CD4-positive, alpha-beta T cell treated with Interleukin-6 at 100 ng/mL for 8 hours (primary cell): Measurements from ENCODE around the gene BLOC1S1.

Experiments
- DNase-seq: peaks from one replicate; pipeline ENCODE4 v3.0.0-alpha.2; 2020; ENCODE audit warnings: mixed read lengths, low spot score

BLOC1S1 gene

GRCh38 chr12:55694651-55695050 is 21.2 kb upstream of the BLOC1S1 start:
- no peak for DNase-seq

GRCh38 chr12:55695349-55695748 is 20.5 kb upstream of the BLOC1S1 start:
- no peak for DNase-seq

- DNase-seq: no peak
Observed at GRCh38 chr12:55696141-55696540, 19.7 kb upstream of the BLOC1S1 start.

- DNase-seq: no peak
Observed at GRCh38 chr12:55696796-55697462, 18.9 kb upstream of the BLOC1S1 start.

GRCh38 chr12:55697686-55698085 is 18.2 kb upstream of the BLOC1S1 start:
- no peak for DNase-seq

- no peak for DNase-seq
Observed at GRCh38 chr12:55698241-55698955, 17.4 kb upstream of the BLOC1S1 start.

- no peak for DNase-seq
Observed at GRCh38 chr12:55698965-55699364, 16.9 kb upstream of the BLOC1S1 start.

DNA sequence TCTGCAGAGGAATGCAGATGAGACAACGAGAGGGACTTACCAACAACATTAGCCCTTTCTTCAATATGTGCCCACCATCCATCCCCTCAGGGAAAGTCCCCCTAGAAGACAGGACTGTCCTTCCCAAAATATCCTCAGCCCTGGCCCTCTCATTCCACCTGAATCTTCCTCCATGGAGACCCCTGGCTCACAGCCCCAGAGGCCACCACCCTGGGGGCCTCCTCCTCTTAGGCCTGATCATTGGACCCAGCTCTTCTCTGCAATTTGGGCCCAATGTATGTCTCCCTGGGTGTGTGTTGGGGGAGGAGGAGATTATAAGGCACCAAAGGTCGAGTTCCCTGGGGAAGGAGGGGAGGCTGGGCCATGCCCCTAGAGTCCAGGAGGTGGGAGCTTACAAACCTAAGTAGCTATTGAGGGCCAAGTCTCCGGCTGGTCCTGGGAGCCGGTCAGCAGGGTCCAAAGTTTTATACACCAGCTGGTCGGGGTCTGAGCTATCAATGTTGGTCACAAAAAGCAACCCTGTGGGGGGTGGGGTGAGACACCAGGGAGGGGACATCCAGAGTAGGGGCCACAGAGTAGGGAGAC is 16.3 kb upstream of the BLOC1S1 start:
- DNase-seq: no peak

GRCh38 chr12:55700255-55701018 is 15.4 kb upstream of the BLOC1S1 start:
- no peak for DNase-seq

GRCh38 chr12:55702861-55703260 is 13.0 kb upstream of the BLOC1S1 start:
- DNase-seq: no peak

DNA sequence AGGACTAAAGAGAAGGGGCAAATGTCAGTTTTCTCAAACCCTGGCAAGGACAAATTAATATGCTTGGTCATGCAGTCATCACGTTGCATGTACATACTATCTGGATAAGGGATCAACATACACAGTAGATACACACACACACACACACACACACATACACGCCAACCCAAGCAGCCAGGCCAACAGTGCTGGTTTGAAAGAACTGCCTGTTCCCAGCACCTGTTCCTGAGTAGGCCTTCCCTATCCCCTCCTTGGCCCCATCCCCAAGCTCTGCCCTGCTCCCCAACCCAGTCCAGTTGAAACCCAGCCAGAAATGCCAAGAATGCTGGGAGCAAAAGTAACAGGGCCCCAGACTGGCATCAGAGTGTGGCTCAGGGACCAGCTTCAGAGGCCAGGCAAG is 12.6 kb upstream of the BLOC1S1 start:
- DNase-seq: no peak

- no peak for DNase-seq
Observed at GRCh38 chr12:55703901-55704761, 11.7 kb upstream of the BLOC1S1 start.

DNA sequence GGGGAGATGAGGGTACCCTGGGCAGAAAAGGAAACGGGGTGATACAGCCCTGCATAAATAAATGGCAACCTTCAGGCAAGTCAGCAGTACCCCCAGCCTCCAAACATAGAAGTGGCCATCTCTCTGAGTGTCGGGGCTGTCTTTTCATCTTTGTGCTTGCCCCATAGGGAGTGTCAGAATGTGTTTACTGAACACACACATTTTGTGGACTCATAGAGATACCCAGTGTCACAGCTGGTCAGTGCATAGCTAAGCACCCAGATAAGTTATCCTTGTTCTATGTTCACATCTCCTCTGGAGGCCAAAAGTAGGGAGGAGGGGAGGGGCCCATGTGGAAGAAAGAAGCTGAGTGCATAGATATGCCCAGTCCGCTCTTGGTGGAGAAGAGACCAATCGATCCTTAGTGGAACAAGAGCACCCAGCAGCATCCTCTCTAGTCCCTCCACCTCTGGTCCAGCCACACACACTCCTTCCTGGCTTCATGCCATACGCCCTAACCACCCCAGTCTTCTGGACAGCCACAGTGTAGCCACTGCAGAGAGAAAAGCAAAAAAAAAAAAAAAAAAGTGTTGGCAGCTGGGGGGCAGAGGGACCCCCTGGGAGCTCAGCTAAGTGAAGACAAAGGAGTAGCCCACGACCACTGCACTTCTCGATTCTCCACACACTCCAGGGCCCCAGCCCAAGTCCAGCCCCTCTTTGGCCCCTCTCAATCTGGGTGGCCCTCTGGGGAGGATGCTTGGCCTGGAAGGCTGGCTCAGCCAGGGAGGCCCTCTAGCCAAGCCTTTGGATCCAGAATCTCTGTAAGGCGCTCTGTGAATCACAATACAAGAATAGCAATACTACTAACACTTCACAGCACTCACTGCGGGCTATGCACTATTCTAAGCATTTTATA is 10.8 kb upstream of the BLOC1S1 start:
- no peak for DNase-seq

DNA sequence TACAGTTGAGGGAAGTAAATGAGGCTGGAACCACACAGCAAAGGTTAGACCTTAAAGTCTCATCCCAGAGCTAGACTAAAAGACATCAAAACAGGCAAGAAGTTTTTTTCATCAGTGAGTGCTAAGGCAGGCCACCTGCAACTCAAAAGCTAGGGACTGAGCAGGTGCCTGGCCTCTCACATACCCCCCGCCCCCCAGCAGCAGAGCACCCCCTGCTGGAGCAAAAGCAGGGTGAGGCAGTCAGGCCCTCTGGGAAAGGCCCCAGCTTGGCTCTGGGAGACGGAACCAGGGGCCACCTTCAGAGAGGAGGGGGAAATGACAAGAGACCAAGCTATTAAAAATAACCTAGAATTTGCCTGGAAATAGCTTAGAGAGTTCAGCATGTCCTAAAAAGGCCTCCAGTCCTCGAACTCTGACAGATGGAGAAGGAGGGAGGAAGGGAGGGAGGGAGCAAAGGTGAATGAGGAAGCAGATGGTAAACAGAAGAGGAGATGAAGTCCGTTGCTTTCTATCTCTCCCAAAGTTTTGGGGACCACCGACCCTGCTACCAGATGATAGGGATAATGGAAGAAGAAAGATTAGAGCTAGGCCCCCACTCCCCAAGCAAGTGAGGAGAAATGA is 10.0 kb upstream of the BLOC1S1 start:
- no peak for DNase-seq

DNA sequence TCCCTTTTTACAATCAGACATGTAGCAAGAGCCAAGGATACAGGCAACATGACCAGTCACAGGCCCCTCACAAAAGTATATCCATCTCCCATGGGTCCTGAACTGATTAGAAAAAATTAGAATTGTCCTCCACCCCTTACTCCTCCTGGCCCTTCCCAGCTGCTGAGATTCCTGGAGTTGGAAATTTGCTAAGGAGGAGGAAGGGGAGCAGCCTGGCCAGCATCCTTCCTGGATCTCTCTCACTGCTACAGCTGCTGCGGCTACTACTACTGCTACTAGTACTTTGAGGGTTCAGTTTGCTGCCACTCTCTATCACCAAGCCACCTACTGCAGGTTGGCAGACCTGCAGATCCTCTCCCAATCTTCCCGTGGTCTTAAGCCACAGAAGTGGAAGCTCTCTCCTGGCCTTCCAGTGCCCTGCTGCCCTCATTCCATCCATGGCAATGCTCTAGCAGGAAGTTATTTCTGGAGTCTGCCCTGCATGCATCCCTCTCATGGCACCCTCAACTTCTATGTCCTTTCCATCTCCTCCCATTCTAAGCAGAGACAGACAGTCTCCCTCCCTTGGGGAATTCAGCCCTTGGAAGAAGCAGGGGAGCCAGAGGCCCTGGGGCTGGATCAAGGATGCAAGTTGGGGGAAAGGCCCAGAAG is 9.2 kb upstream of the BLOC1S1 start:
- no peak for DNase-seq

GRCh38 chr12:55707219-55707671 is 8.6 kb upstream of the BLOC1S1 start:
- DNase-seq: no peak

DNA sequence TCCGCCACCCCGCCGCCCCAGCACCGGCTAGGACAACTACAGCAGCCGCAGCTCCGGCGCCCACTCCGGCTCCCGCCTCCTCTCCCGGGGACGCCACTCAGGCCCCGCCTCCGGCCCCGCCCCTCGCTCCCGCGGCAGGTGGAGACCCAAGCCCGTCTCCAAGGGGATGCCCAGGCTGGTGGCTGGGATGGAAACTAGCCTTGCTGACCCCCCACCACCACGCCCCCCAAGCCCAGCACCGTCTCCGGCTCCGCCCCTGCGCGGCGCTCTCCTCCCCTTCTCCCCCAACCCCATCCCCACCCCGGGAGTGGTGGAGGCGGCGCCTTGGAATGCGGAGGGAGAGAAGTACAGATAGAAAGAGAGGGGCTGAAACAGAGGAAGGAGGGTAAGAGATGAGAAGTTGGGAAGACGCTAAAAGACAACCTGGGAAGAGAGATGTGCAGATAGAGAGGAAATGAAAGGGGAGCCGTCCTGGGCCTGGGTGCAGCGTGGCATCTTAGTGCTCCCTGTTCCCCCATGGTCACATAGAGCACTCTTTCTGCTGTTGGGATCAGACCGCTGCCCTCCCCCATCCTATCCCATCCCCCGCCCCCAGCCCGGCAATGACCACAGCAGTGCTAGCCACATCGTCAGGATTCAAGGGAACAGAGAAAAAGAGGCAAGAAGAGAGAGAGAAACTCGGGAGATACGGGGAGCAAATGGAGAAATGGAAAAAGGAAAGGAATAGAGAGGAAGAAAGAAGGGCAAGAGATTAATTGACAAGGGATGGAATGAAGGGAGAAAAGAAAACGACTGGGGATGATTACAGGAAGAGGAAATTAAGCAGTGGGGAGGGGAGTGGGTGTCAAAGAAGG is 7.8 kb upstream of the BLOC1S1 start, which contains the start of gene ITGA7:
ITGA7 (minus strand) TSS at position 64 of the 854 bp plus-strand sequence. CDS start 222 bp downstream, outside the sequence.
- peak; percentile 53 for DNase-seq

- DNase-seq: no peak
Observed at GRCh38 chr12:55708695-55709233, 7.1 kb upstream of the BLOC1S1 start.
